Activated CD4-positive, alpha-beta T cell treated with anti-CD3 and anti-CD28 coated beads for 24 hours (primary cell): ENCODE measurements around the gene TDRD9.

ENCODE experiments used
- DNase-seq, 2 donors: peaks; one replicate each; pipeline ENCODE4 v3.0.0-alpha.2; 2020; ENCODE audit warnings: low read depth in 2 of 2

Gene TDRD9

GRCh38 chr14:103989964-103990363, 61.7 kb downstream of the TDRD9 start:
- DNase-seq, result no peak

- DNase-seq, result no peak
These were observed 66.4 kb downstream of the TDRD9 start for GRCh38 chr14:103994535-103995184.

GRCh38 chr14:103995876-103996275, 67.6 kb downstream of the TDRD9 start:
- DNase-seq, result no peak

GRCh38 chr14:103997391-103997790, 69.1 kb downstream of the TDRD9 start:
- no peak for DNase-seq

- DNase-seq, result no peak
These were observed 69.8 kb downstream of the TDRD9 start for GRCh38 chr14:103998027-103998426.

- no peak for DNase-seq
These were observed 71.7 kb downstream of the TDRD9 start for GRCh38 chr14:103999795-104000440.

- peak in 1 of 2 donors; percentile 6 for DNase-seq
These were observed 72.7 kb downstream of the TDRD9 start for GRCh38 chr14:104001003-104001402.

GRCh38 chr14:104003616-104004015, 75.4 kb downstream of the TDRD9 start:
- DNase-seq, result no peak

GRCh38 chr14:104004849-104005248, 76.6 kb downstream of the TDRD9 start:
- DNase-seq, result no peak

- DNase-seq, result no peak
These were observed 77.2 kb downstream of the TDRD9 start for GRCh38 chr14:104005489-104005888.

- DNase-seq, result no peak
These were observed 78.9 kb downstream of the TDRD9 start for GRCh38 chr14:104007121-104007520.

GRCh38 chr14:104009297-104009696, 81.0 kb downstream of the TDRD9 start:
- no peak for DNase-seq

GRCh38 chr14:104011824-104012517, 83.7 kb downstream of the TDRD9 start:
- DNase-seq, result no peak

- DNase-seq, result no peak
These were observed 86.5 kb downstream of the TDRD9 start for GRCh38 chr14:104014764-104015163.

GRCh38 chr14:104016873-104017650, 88.8 kb downstream of the TDRD9 start:
- no peak for DNase-seq

- no peak for DNase-seq
These were observed 90.8 kb downstream of the TDRD9 start for GRCh38 chr14:104019029-104019428.

GRCh38 chr14:104019806-104020205, 91.5 kb downstream of the TDRD9 start:
- DNase-seq, result no peak

GRCh38 chr14:104020471-104020870, 92.2 kb downstream of the TDRD9 start:
- no peak for DNase-seq

- no peak for DNase-seq
These were observed 95.2 kb downstream of the TDRD9 start for GRCh38 chr14:104023325-104024055.

GRCh38 chr14:104025534-104025933, 97.3 kb downstream of the TDRD9 start:
- no peak for DNase-seq

- DNase-seq, result no peak
These were observed 97.8 kb downstream of the TDRD9 start for GRCh38 chr14:104026024-104026423.

GRCh38 chr14:104030958-104031357, 102.7 kb downstream of the TDRD9 start:
- no peak for DNase-seq
